HG03196 (cell line): ENCODE measurements around the gene OTUD4.
"Not testable (repeated sequence)": the region's sequence is repeated elsewhere in the genome, so short reads cannot be mapped to it uniquely, and the experiment has no call there.

ENCODE experiments used
- ATAC-seq: cut with Tn5 transposase; IDR thresholded peaks from one replicate; pipeline ENCODE4 v1.9.1; 2021; ENCODE audit not compliant: unreplicated experiment

OTUD4 gene

DNA sequence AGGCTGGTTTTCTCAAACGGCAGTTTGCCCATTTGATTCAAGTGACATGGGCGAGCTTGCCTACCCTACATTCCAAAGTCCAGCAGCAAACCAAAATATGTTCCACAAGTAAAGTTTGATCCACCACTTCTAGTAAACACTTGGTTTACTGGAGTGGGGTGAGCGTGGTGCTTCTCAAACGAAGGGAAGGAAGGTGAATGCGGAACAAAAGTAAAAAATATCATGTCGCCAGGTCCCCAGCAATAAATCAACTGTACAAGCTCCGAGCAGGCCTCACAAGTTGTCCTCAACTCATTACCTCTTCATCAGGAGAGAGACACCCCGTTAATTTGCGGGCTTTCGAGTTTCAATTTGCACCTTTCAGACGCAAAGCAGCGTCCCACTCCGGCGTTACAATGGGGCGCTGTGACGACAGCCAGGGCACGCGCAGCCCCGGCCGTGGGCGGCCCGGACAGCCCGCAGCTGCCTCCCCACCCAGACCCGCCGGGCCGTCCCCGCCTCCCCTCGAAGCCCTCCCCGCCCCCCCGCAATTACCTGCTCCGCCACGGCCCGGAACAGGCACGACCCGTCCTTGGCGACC is 1.0 kb downstream of the OTUD4 start:
- ATAC-seq = peak; percentile 37

- ATAC-seq = no peak
These were observed 1.6 kb downstream of the OTUD4 start for GRCh38 chr4:145178740-145179280.

DNA sequence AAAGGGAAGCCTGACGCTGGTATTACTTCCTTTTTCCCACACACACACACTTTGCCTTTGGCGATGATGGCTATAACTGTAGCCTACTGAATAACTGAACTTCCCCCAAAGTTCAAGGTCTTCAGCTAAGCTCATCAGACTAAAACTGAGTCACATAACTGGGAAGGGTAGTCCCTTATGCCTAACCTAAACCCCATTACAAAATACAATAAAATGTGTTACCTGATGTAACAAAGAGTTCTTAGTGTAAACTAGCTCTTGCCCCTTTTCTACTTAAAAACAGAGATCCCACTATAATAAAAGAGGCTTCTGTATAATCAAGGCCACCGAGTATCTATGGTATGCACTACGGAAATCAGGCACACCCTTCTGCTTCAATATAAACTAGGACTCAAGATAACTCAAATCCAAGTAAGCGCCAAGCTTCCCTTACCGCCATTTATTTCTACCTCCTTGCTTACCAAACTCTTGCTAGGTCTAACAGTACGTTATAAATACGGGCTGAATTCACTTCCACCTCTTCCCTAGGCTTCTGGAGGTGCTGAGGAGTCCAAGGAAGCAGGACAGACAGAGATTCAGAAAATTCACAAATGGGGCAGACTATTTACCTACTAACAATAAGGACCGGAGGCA is 2.4 kb downstream of the OTUD4 start:
- ATAC-seq = no peak

GRCh38 chr4:145177511-145177905 is 2.9 kb downstream of the OTUD4 start:
- ATAC-seq = no peak

GRCh38 chr4:145176641-145177432 is 3.6 kb downstream of the OTUD4 start:
- no peak for ATAC-seq

- ATAC-seq = no peak
These were observed 8.5 kb downstream of the OTUD4 start for GRCh38 chr4:145171911-145172310.

- no peak for ATAC-seq
These were observed 10.2 kb downstream of the OTUD4 start for GRCh38 chr4:145170223-145170622.

DNA sequence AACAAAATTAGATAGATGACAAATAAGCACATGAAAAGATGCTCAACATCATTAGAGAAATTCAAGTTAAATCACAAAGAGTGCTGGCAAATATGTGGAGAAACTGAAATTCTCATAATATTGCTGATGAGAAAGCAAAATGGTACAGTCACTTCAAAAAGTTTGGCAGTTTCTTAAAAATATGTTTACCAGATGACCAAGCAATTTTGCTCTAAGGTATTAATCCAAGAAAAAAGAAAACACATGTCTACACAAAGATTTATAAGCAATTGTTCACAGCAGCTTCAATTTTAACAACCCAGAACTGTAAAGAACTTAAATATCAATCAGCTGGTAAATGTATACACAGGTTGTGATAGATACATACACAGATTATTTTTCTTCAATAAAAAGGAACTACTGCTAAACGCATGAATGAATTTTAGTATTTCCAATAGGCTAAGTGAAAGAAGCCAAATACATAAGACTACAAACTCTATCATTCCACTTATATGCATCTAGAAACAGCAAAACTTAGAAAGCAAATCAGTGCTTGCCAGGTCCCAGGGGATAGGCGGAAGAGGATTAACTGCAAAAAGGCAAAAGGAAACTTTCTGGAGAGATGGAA is 11.7 kb downstream of the OTUD4 start:
- ATAC-seq = no peak

- no peak for ATAC-seq
These were observed 12.5 kb downstream of the OTUD4 start for GRCh38 chr4:145167887-145168286.

DNA sequence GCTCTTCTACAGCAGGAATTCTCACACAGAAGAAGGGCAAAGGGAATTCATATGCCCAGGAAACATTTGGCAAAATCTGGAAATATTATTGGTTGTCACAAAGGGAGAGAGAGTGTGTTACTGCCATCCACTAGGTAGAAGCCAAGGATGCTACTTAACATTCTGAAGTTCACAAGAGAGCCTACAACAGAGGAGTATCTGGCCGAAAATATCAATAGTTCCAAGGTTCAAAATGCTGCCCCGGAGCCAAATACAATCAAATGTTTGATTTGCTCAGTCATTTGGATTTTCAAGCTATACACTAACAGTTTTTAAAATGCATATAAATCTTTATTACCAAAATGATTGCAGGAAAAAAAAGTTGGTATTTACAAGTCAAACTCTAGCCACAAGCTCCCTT is 18.8 kb downstream of the OTUD4 start:
- no peak for ATAC-seq

- no peak for ATAC-seq
These were observed 23.4 kb downstream of the OTUD4 start for GRCh38 chr4:145156986-145157385.

- ATAC-seq = no peak
These were observed 25.0 kb downstream of the OTUD4 start for GRCh38 chr4:145155268-145155870.

DNA sequence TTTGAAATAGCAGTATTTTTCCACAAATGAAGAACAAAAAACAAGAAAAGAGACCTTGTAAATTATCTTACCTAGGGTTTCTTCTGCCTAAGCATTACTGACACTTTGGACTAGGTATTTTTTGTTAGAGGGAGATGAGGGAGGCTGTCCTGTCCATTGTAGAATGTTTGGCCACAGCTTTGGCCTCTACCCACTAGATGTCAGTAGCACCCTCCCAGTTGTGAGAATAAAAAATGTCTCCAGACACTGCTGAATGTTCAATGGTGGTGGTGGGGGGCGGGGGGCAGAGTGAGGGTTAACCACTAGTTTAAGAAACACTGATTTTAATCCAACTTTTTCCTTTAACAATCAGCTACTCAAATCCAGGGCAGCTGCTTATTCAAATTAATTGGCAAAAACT is 25.8 kb downstream of the OTUD4 start:
- peak; percentile 69 for ATAC-seq

GRCh38 chr4:145153904-145154298 is 26.5 kb downstream of the OTUD4 start:
- no peak for ATAC-seq

GRCh38 chr4:145153181-145153903 is 27.0 kb downstream of the OTUD4 start:
- ATAC-seq = no peak

DNA sequence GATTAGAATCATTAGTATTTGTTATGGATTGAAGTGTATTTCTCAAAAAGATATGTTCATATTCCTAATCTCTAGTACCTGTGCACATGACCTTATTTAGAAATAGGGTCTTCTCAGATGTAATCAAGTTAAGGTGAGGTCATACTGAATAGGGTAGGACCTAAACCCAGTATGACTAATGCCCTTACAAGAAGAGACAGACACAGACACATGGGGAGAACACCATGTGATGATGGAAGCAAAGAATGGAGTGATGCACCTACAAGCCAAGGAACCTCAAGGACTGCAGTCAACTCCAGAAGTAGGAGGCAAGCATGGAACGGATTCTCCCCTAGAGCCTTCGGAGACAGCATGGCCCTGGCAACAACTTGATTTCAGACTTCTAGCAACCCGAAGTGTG is 31.4 kb downstream of the OTUD4 start:
- ATAC-seq = no peak

DNA sequence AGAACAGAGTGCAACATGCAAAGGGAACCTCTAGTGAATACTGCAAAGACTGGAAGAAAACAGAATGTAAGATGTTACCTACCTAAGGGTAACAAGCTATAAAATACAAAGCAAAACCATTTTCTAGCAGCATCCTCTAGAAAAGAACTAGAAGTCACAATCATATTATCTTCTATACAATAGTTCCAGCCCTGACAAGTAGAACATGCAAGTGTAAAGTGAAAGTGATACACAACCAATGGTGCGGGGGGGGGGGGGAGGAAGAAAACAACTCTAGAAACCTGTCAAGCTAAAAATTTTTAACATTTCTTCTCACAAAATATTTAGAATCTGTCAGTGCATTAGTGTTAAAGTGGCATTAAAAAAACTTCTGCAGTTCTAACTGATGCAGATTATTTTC is 44.2 kb downstream of the OTUD4 start:
- not testable (repeated sequence) for ATAC-seq

GRCh38 chr4:145132511-145133098 is 47.8 kb downstream of the OTUD4 start:
- peak; percentile 69 for ATAC-seq

DNA sequence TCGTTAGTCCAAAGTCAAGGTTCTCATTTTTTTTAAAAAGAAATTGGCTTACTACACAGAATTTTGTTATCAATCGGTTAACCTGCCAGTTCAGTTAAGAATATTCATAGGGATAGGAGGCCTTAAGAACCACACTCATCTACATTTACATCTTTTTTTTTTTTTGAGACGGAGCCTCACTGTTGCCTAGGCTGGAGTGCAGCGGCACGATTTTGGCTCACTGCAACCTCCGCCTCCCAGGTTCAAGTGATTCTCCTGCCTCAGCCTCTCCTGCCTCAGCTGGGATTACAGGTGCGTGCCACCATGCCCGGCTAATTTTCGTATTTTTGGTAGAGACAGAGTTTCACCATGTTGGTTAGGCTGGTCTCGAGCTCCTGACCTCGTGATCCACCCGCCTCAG is 48.5 kb downstream of the OTUD4 start:
- ATAC-seq = no peak

GRCh38 chr4:145130788-145131399 is 49.5 kb downstream of the OTUD4 start:
- ATAC-seq = no peak
